PC-3 (cell line): ENCODE measurements around the gene AP5Z1. TPM values are rescaled to one million over a fixed set of nuclear protein-coding genes. Genes with fewer than 3 reads are reported as not detected.

ENCODE experiments used
- ATAC-seq: fragments of 200-7000 bp; cut with Tn5 transposase; 2 replicates; pipeline ENCODE4 v1.9.1; 2020; ENCODE audit warnings: mild to moderate bottlenecking, moderate library complexity
- BruUV-seq: library from RNA; stranded (reverse); fragments of 400-500 nt; replicated peaks from 2 replicates; lab custom pipeline; 2021; lab: Mats Ljungman, UMichigan
- CTCF ChIA-PET: fragments of 300-600 bp; sonication (Branson Sonifier 250); formaldehyde crosslinking; loops from one replicate; lab custom pipeline; 2022; ENCODE audit warnings: antibody characterized with exemption; lab: Charles Lee
- POLR2A ChIA-PET: fragments of 300-600 bp; sonication (Branson Sonifier 250); formaldehyde crosslinking; loops from one replicate; lab custom pipeline; 2022; ENCODE audit warnings: antibody characterized with exemption; ENCODE audit not compliant: unreplicated experiment; lab: Charles Lee
- DNase-seq: peaks from one replicate; pipeline ENCODE4 v3.0.0-alpha.2; 2015
- H2AFZ ChIP-seq: fragments of 300-600 bp; sonication (generic); 2 replicates; pipeline ENCODE4 v1.6.0; 2016; ENCODE audit warnings: antibody characterized with exemption, low read length
- H3F3A ChIP-seq: fragments of 300-600 bp; sonication (generic); one replicate; pipeline ENCODE4 v1.6.0; 2017; ENCODE audit warnings: antibody characterized with exemption, low read length, control low read depth, mild to moderate bottlenecking; ENCODE audit not compliant: unreplicated experiment
- H3K27ac ChIP-seq: fragments of 300-600 bp; sonication (generic); 2 replicates; pipeline ENCODE4 v1.5.1; 2016; ENCODE audit warnings: mild to moderate bottlenecking, low read length
- H3K27me3 ChIP-seq: fragments of 300-600 bp; sonication (generic); 2 replicates; pipeline ENCODE4 v1.6.1; 2016; ENCODE audit warnings: low read length, mixed read lengths
- H3K36me3 ChIP-seq: fragments of 300-600 bp; sonication (generic); 2 replicates; pipeline ENCODE4 v1.6.1; 2016; ENCODE audit warnings: low read depth, mixed run types, low read length, mixed read lengths
- H3K4me1 ChIP-seq: fragments of 300-600 bp; sonication (generic); 2 replicates; pipeline ENCODE4 v1.5.1; 2016; ENCODE audit warnings: low read length; ENCODE audit not compliant: insufficient read depth
- H3K4me2 ChIP-seq: fragments of 300-600 bp; sonication (generic); 2 replicates; pipeline ENCODE4 v1.6.0; 2016; ENCODE audit warnings: low read length
- H3K4me3 ChIP-seq: fragments of 300-600 bp; sonication (generic); 2 replicates; pipeline ENCODE4 v1.5.1; 2016; ENCODE audit warnings: mild to moderate bottlenecking, low read length, mixed read lengths
- H3K79me2 ChIP-seq: fragments of 300-600 bp; sonication (generic); 2 replicates; pipeline ENCODE4 v1.6.1; 2017; ENCODE audit warnings: low read length, mixed read lengths
- H3K9ac ChIP-seq: fragments of 300-600 bp; sonication (generic); 2 replicates; pipeline ENCODE4 v1.6.0; 2016; ENCODE audit warnings: mild to moderate bottlenecking, low read length
- H3K9me2 ChIP-seq: fragments of 300-600 bp; sonication (generic); replicated peaks from 2 replicates; pipeline ENCODE4 v1.6.1; 2016; ENCODE audit warnings: mixed run types, low read length, mixed read lengths
- H3K9me3 ChIP-seq: fragments of 300-600 bp; sonication (generic); 2 replicates; pipeline ENCODE4 v1.6.1; 2016; ENCODE audit warnings: low read length, mixed read lengths
- H4K20me1 ChIP-seq: fragments of 300-600 bp; sonication (generic); 2 replicates; pipeline ENCODE4 v1.6.1; 2016; ENCODE audit warnings: low read length, mixed read lengths
- EZH2 ChIP-seq: fragments of 300-600 bp; sonication (generic); IDR thresholded peaks from one replicate; pipeline ENCODE4 v1.6.1; 2017; ENCODE audit warnings: antibody characterized with exemption, mild to moderate bottlenecking, low read length; ENCODE audit not compliant: unreplicated experiment
- EZH2phosphoT487 ChIP-seq: fragments of 300-600 bp; sonication (generic); IDR thresholded peaks from 2 replicates; pipeline ENCODE4 v1.6.1; 2018; ENCODE audit warnings: mild to moderate bottlenecking, antibody characterized with exemption, low read length, borderline replicate concordance
- intact Hi-C: fragments of 100-400 bp; cut with micrococcal nuclease; formaldehyde crosslinking; loops from 2 replicates; pipeline ENCODE4 v1.9.0; 2023
- total RNA-seq: library from RNA; depleted of rRNA; stranded (reverse); fragments of >200 nt; gene quantifications from 2 replicates; pipeline ENCODE4 v1.2.3, GENCODE V29; 2014
- TF ChIP-seq, protein P1 (sequence below): fragments of 300-600 bp; sonication (generic); conservative IDR thresholded peaks from 2 replicates; pipeline ENCODE4 v1.5.1; 2017; ENCODE audit warnings: antibody characterized with exemption, low read depth, mild to moderate bottlenecking, low read length

AP5Z1 gene
- total RNA-seq, 1 experiment from 2014 or later: 36.6 TPM

GRCh38 chr7:4730276-4730675 lies 45.1 kb upstream of the AP5Z1 start:
- H2AFZ ChIP-seq: no peak overlapping the region
- no peak for DNase-seq
- H3K9ac ChIP-seq: no peak overlapping the region
- no peaks in the 10 kb centered on the region for H4K20me1 ChIP-seq
- CTCF ChIA-PET: no interaction called here
- POLR2A ChIA-PET: no interaction called here
- TF ChIP-seq EZH2phosphoT487 (no peak), EZH2 (no peak)
- TF ChIP-seq, protein P1, sequence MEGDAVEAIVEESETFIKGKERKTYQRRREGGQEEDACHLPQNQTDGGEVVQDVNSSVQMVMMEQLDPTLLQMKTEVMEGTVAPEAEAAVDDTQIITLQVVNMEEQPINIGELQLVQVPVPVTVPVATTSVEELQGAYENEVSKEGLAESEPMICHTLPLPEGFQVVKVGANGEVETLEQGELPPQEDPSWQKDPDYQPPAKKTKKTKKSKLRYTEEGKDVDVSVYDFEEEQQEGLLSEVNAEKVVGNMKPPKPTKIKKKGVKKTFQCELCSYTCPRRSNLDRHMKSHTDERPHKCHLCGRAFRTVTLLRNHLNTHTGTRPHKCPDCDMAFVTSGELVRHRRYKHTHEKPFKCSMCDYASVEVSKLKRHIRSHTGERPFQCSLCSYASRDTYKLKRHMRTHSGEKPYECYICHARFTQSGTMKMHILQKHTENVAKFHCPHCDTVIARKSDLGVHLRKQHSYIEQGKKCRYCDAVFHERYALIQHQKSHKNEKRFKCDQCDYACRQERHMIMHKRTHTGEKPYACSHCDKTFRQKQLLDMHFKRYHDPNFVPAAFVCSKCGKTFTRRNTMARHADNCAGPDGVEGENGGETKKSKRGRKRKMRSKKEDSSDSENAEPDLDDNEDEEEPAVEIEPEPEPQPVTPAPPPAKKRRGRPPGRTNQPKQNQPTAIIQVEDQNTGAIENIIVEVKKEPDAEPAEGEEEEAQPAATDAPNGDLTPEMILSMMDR: no peak
- ATAC-seq: no peak
- no peaks in the 10 kb centered on the region for H3K36me3 ChIP-seq
- H3K9me2 ChIP-seq: no peaks in the 10 kb centered on the region
- H3K4me1 ChIP-seq: 0 out of 2 replicates have a peak, but pooled peaks cover 6% of the 10 kb centered on the region
- no peaks in the 10 kb centered on the region for H3K9me3 ChIP-seq
- H3F3A ChIP-seq: no peaks in the 10 kb centered on the region
- no TSS peak for BruUV-seq
- H3K4me3 ChIP-seq: no peak overlapping the region
- H3K27me3 ChIP-seq: no peaks in the 10 kb centered on the region
- peaks cover 45% of the 10 kb centered on the region for H3K79me2 ChIP-seq
- no peak overlapping the region for H3K4me2 ChIP-seq
- intact Hi-C loops: no loop called here
- H3K27ac ChIP-seq: no peak overlapping the region

GRCh38 chr7:4730971-4731370 lies 44.5 kb upstream of the AP5Z1 start:
- Histone ChIP-seq H3K4me3 (no peak overlapping the region), H2AFZ (no peak overlapping the region), H3K4me2 (no peak overlapping the region), H3K9ac (no peak overlapping the region), H3F3A (no peaks in the 10 kb centered on the region), H3K79me2 (peaks cover 41% of the 10 kb centered on the region), H3K4me1 (no peaks in the 10 kb centered on the region), H3K27ac (no peak overlapping the region), H3K27me3 (no peaks in the 10 kb centered on the region), H4K20me1 (no peaks in the 10 kb centered on the region), H3K36me3 (no peaks in the 10 kb centered on the region), H3K9me3 (no peaks in the 10 kb centered on the region), H3K9me2 (no peaks in the 10 kb centered on the region)
- ChIA-PET POLR2A (no interaction called here), CTCF (no interaction called here)
- intact Hi-C loops: no loop called here
- DNase-seq: no peak
- no peak for ATAC-seq
- no TSS peak for BruUV-seq
- TF ChIP-seq EZH2phosphoT487: no peak
- TF ChIP-seq EZH2: no peak
- TF ChIP-seq, protein P1: no peak

DNA sequence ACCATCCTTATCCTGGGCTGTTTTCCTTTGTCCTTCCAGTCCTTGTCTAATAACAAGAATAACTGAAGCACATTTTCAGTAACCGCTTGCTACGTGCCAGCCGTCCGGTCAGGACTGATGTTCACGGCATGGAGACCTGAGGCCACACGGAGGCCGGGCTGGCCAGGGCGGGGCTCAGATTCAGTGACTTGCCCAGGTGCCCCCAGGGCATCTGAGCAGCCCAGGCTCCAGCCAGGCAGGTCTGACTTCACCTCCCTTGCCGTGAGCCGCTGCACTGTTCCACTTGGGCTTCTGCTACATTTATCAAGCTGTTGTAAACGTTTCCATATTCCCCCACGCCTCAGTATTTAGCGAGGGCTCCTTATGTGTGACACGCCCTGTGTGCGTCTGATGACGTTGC lies 43.6 kb upstream of the AP5Z1 start:
- ChIA-PET CTCF (no interaction called here), POLR2A (no interaction called here)
- Histone ChIP-seq H3K27me3 (no peaks in the 10 kb centered on the region), H3K9me2 (no peaks in the 10 kb centered on the region), H3K79me2 (peaks cover 36% of the 10 kb centered on the region), H3K9me3 (no peaks in the 10 kb centered on the region), H3K36me3 (no peaks in the 10 kb centered on the region), H3K4me3 (no peak overlapping the region), H3K9ac (no peak overlapping the region), H4K20me1 (no peaks in the 10 kb centered on the region), H2AFZ (no peak overlapping the region), H3F3A (no peaks in the 10 kb centered on the region), H3K27ac (no peak overlapping the region), H3K4me1 (no peaks in the 10 kb centered on the region), H3K4me2 (no peak overlapping the region)
- ATAC-seq (no peak), DNase-seq (no peak)
- intact Hi-C loops: no loop called here
- no TSS peak for BruUV-seq
- TF ChIP-seq EZH2phosphoT487 (no peak), EZH2 (no peak)
- TF ChIP-seq, protein P1: no peak
